IPS-15b (cell line): ENCODE measurements around the gene HEBP2.

Experiments used
- H3K27me3 ChIP-seq: one replicate; pipeline ENCODE4 v1.6.1; 2013; ENCODE audit warnings: low read length; ENCODE audit not compliant: control insufficient read depth, insufficient read depth
- H3K36me3 ChIP-seq: one replicate; pipeline ENCODE4 v1.6.1; 2013; ENCODE audit warnings: low read length; ENCODE audit not compliant: control insufficient read depth, insufficient read depth
- H3K4me1 ChIP-seq: one replicate; pipeline ENCODE4 v1.6.1; 2013; ENCODE audit warnings: mild to moderate bottlenecking, low read length; ENCODE audit not compliant: control insufficient read depth, insufficient read depth
- H3K4me3 ChIP-seq: one replicate; pipeline ENCODE4 v1.5.1; 2013; ENCODE audit warnings: low read depth, low read length
- H3K9ac ChIP-seq: one replicate; pipeline ENCODE4 v1.6.1; 2013; ENCODE audit warnings: low read depth, mild to moderate bottlenecking, low read length
- H3K9me3 ChIP-seq: one replicate; pipeline ENCODE4 v1.6.1; 2013; ENCODE audit warnings: mild to moderate bottlenecking, low read length; ENCODE audit not compliant: control insufficient read depth, insufficient read depth

The HEBP2 gene

DNA sequence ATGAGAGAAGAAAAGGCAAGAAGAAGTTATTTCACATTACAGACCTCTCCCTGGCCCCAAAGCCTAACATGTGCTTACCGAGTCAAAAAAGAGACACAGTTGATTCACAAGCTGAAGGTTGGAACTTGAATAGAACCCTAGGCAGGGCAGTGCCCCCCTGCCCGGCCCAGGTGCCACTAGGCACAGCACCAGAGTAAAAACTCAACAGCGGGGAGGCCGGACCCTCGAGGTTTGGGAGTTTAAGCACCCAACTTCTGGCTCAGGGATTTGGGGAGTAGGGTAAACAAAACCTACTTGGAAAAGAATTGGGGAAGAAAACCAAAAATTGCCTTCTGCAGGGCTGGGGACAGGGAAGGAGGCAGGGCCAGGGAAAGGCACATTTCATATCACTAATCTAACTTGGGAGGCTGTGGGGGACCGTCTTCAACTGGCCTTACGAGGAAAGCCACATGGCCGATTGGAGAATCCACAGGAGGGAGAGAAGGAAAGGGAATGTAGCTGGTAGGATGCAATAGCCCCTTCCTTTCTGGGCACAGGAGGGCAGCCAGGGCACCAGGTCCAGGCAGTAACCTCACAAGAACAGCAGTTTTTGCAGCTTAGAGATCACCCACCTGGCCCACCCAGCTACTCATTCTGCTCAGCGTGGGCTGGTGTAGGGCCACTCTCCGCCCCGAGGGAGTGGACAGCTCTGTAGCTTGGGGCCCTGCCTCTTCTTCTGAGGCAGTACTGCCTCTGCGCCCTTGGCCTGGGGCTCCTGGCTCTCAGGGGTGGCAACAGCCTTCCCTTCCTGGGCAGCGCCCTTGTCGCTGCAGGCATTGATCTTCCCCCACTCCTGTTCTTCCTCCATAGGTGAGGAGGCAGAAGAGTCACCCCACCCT lies 1.8 kb upstream of the HEBP2 start:
- no peak overlapping the region for H3K9ac ChIP-seq
- H3K36me3 ChIP-seq: no peaks in the 10 kb centered on the region
- no peak overlapping the region for H3K4me3 ChIP-seq
- H3K9me3 ChIP-seq: no peaks in the 10 kb centered on the region
- no peaks in the 10 kb centered on the region for H3K4me1 ChIP-seq
- peaks cover 5% of the 10 kb centered on the region for H3K27me3 ChIP-seq

DNA sequence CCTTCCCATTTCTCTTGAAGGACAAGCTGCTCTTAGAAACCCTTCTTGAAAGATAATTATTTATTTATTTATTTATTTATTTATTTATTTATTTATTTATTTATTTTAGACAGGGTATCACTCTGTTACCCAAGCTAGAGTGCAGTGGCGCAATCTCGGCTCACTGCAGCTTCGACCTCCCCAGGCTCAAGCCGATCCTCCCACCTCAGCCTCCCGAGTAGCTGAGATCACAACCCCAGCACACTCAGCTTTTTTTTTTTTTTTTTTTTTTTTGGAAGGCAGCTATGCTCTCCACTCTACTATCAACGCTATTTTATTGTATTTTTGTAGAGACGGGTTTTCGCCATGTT lies 1.2 kb upstream of the HEBP2 start:
- H3K27me3 ChIP-seq: peaks cover 5% of the 10 kb centered on the region
- H3K9ac ChIP-seq: no peak overlapping the region
- H3K4me1 ChIP-seq: no peaks in the 10 kb centered on the region
- H3K9me3 ChIP-seq: no peaks in the 10 kb centered on the region
- H3K4me3 ChIP-seq: no peak overlapping the region
- H3K36me3 ChIP-seq: peaks cover 5% of the 10 kb centered on the region

DNA sequence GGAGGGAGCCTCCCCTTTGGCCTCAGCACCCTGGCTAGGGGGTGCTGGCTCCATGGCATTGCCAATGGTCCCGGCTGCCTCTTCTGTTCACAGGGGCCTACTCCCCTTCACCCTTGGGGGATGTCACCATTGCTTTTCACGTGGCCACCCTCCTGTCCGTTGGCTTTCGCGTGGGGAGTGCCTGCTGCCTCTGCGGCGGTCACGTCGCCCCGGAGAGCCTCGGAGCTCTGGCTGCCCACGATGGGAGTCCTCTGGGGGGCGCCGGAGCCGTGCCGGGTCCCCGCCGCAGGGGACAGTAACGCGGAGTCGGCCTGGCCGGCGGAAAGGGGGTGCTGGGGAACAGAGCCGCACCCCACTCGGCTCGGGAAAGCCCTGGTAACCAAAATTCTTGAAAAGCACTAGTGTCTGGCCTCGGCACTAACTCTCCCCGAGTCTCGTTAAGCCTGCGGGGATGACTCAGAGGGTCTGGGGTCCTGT lies 661 bp upstream of the HEBP2 start:
- Histone ChIP-seq H3K9ac (peak overlapping the region; percentile 85), H3K36me3 (peaks cover 9% of the 10 kb centered on the region), H3K27me3 (peaks cover 5% of the 10 kb centered on the region), H3K9me3 (no peaks in the 10 kb centered on the region), H3K4me3 (peak overlapping the region; percentile 86), H3K4me1 (no peaks in the 10 kb centered on the region)

DNA sequence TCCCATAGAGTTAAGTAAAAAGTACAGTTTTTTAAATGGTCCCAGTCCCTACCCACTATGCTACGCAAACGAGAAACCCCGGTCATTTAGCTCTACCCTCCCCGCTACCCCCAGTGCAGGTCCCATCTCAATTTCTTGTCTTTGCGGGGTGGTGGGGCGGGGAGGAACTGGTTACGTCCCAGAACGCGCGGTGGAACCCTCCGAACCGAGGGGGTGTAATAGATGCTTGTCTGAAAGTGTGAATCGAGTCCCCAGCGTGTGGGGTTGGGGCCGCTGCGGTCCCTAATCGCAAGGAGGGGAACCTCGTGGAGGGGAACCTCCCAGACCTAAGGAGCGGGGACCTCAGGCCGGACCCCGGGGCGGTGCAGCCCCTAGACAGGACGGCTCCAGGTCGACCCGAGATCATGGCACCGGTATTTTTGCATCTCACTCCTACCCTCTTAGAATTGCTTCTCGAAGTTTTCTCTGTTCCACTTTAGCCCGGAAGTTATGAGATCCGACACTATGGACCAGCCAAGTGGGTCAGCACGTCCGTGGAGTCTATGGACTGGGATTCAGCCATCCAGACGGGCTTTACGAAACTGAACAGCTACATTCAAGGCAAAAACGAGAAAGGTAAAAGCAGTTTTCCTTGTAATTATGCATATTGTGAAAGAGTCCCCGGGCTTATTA lies 779 bp downstream of the HEBP2 start:
- Histone ChIP-seq H3K4me1 (no peaks in the 10 kb centered on the region), H3K9ac (peak overlapping the region; percentile 83), H3K27me3 (peaks cover 5% of the 10 kb centered on the region), H3K36me3 (peaks cover 10% of the 10 kb centered on the region), H3K9me3 (no peaks in the 10 kb centered on the region), H3K4me3 (peak overlapping the region; percentile 79)

DNA sequence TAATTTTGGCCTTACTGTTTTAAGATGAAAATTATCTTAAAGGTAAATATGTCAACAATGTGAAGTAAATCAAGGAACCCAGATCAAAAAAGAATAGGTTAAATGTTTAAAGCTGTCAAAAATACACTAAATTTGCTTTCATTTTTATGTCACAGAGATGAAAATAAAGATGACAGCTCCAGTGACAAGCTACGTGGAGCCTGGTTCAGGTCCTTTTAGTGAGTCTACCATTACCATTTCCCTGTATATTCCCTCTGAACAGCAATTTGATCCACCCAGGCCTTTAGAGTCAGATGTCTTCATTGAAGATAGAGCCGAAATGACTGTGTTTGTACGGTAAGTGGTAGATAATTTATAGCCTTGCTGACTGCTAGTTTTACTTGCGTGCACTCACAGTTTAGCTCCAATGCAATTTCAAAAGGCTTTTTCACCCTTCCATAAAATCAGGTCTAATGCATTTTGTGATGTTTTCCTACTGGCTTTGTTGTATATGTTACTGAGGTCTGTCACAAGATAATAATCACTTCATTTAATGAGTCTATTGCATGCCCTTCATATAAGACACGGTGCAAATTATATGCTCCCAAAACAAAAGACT lies 1.9 kb downstream of the HEBP2 start:
- H3K4me3 ChIP-seq: no peak overlapping the region
- H3K4me1 ChIP-seq: no peaks in the 10 kb centered on the region
- peaks cover 10% of the 10 kb centered on the region for H3K36me3 ChIP-seq
- H3K27me3 ChIP-seq: peaks cover 5% of the 10 kb centered on the region
- H3K9me3 ChIP-seq: no peaks in the 10 kb centered on the region
- H3K9ac ChIP-seq: peak overlapping the region; percentile 1

DNA sequence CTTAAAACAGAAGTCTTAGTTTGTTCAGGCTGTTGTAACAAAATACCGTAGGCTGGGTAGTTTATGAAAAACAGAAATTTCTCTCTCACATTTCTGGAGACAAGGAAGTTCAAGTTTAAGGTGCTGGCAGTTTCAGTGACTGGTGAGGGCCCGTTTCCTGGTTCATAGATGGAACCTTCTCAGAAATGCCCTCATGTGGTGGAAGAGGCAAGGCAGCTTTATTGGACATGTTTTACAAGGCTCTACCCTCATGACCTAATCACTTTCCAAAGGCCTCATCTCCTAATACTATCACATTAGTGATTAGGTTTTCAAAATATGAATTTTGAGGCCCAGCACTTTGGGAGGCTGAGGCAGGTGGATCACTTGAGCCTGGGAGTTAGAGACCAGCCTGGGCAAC lies 2.4 kb downstream of the HEBP2 start:
- Histone ChIP-seq H3K9me3 (no peaks in the 10 kb centered on the region), H3K36me3 (peaks cover 10% of the 10 kb centered on the region), H3K27me3 (peaks cover 5% of the 10 kb centered on the region), H3K4me3 (no peak overlapping the region), H3K9ac (no peak overlapping the region), H3K4me1 (no peaks in the 10 kb centered on the region)

DNA sequence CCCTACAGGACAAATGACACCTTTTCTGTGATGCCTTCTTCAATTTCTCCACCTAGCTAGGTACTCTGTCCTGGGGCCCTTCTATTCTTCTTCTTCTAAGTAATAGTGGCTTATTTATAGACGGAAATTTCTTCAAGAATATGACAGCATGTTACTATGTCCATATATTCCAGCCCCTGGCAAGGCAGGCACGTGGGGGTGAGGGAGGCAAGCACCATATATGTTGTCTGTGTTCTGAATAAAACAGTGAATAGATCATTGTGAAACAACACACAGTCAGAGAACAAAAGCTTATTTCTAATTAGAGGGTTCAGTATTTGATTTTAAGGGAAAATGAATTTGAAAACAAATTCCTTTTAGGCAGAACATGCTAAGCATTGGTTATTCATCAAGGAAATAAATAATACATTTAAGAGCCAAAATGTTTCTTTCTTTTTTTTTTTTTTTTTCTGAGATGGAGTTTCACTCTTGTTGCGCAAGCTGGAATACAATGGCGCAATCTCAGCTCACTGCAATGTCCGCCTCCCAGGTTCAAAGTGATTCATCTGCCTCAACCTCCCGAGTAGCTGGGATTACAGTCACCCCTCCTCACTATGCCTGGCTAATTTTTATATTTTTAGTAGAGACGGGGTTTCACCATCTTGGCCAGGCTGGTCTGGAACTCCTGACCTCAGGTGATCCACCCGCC lies 6.2 kb downstream of the HEBP2 start:
- Histone ChIP-seq H3K4me1 (no peaks in the 10 kb centered on the region), H3K36me3 (peaks cover 18% of the 10 kb centered on the region), H3K9ac (no peak overlapping the region), H3K4me3 (no peak overlapping the region), H3K27me3 (peaks cover 3% of the 10 kb centered on the region), H3K9me3 (no peaks in the 10 kb centered on the region)

DNA sequence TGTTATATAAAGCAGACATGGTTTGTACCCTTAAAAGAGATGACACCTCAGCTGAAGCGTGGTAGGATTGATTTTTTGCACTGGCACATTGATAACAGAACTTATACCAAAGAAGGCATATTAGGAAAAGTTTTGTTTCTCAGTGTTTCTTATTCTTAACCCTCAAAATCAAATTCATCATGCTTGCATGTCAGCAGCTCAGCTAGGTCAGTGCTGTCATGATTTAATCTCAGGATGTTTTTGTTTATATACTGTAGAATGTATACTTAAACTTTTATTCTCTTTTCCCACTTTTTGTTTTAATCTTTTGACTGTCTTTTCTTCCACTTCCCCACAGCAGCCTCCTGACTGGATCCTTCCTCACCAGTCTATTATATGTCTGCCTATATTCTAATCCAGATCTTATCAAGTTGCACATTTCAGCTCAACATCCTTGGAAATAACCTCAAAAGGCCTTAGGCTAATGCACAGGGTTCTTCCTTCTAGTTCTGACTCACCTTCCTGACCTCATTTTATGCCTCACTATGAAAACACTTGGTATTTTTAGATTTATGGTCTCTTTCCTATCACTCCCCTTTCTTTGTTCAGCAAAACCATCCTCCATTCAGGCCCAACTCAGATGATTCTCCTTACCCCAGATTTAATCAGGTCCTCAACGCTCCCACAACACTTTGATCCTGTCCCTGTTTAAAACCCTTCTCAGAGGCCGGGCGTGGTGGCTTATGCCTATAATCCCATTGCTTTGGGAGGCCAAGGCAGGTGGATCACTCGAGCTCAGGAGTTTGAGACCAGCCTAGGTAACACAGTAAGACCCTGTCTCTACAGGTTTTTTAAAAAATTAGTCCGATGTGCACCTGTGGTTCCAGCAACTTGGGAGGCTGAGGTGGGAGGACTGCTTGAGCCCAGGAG lies 7.2 kb downstream of the HEBP2 start:
- H3K9ac ChIP-seq: no peak overlapping the region
- H3K4me3 ChIP-seq: no peak overlapping the region
- H3K36me3 ChIP-seq: peaks cover 18% of the 10 kb centered on the region

DNA sequence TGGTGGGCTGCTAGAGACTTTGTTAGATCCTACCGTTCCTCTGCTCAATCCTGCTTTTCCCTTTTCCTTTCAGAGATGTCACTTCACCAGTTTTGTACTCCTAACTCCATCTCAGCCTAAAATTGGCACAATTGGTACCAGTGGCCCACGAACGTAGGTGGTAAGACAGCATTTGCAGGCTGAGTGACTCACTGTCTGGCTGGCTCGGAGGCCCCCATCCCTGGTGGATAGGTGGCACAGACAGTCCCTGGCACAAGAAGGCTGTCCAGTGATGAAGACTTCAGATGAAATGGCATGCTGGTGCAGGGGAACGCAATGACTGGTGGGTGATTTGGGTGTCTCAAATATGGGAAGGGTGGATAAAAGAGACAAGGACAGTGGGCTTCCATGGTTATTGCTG lies 11.1 kb downstream of the HEBP2 start:
- H3K36me3 ChIP-seq: peaks cover 9% of the 10 kb centered on the region

More for the DNA sequence above, 7.2 kb downstream of the HEBP2 start:
- H3K4me1 ChIP-seq: no peaks in the 10 kb centered on the region
- no peaks in the 10 kb centered on the region for H3K9me3 ChIP-seq
- no peaks in the 10 kb centered on the region for H3K27me3 ChIP-seq

DNA sequence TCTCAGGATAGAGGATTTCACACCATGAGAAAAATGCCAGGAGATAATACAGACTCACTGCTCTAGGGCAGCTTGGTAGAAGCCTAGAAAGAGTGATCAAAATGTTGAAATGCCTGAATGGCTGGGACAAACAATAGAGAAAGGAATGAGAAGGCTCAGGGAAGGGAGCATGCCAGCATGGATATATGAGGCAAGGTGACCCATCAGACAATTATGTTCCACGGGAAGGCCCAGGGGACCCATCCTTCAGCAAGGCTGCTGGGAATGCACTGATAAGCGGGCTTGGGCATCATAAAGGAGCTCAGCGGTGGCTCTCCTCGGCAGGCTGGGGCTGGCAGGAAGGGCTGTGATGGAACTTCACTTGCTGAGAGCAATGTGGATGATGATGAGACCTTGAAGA lies 12.2 kb downstream of the HEBP2 start:
- Histone ChIP-seq H3K27me3 (no peaks in the 10 kb centered on the region), H3K36me3 (peaks cover 9% of the 10 kb centered on the region), H3K4me3 (no peak overlapping the region), H3K9ac (no peak overlapping the region), H3K9me3 (no peaks in the 10 kb centered on the region), H3K4me1 (no peaks in the 10 kb centered on the region)

More for the DNA sequence above, 11.1 kb downstream of the HEBP2 start:
- no peak overlapping the region for H3K9ac ChIP-seq
- H3K9me3 ChIP-seq: no peaks in the 10 kb centered on the region
- H3K4me1 ChIP-seq: no peaks in the 10 kb centered on the region
- H3K4me3 ChIP-seq: no peak overlapping the region
- H3K27me3 ChIP-seq: no peaks in the 10 kb centered on the region
